ENCODE results near the gene SLC28A2.
A peak's percentile ranks its signal among the peaks of the same experiment; 100 is the strongest.
"Not testable (repeated sequence)": the region's sequence is repeated elsewhere in the genome, so short reads cannot be mapped to it uniquely, and the experiment has no call there.

SLC28A2 gene

DNA sequence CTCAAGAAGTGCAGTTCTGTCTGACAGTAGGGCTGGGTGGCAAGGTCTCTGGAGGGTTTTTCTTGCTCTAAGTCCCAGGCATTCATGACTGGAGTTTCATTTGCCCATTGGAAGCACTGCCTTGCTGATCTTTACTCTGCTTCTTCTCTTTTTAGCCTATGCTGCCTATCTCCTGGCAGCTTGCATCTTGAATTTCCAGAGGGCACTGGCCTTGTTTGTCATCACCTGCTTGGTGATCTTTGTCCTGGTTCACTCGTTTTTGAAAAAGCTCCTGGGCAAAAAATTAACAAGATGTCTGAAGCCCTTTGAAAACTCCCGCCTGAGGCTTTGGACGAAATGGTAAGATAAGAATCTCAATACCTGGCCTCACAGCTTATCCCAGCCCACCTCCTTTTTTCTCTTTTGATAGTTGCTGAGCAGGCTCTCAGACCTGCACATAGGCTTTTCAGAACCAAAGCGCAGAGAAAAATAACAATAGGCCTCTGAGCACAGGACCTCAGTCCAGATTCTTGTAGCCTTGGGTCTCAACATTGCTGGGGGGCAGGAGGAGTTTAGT is 10.9 kb downstream of the SLC28A2 start:
- no peak for DNase-seq

DNA sequence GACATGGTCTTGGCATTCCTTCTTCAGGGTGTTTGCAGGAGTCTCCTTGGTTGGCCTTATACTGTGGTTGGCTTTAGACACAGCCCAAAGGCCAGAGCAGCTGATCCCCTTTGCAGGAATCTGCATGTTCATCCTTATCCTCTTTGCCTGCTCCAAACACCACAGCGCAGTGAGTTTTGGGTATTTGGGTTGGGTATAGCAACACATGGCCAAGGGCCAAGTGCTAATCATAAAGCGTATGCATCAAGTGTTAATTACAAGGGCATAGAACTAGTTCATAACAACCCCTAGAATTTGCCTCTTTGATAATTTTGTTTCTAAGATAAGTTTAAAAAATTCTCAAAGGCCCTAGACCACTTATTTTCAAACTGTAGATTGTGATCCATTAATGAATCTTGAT is 11.8 kb downstream of the SLC28A2 start:
- DNase-seq, result no peak

DNA sequence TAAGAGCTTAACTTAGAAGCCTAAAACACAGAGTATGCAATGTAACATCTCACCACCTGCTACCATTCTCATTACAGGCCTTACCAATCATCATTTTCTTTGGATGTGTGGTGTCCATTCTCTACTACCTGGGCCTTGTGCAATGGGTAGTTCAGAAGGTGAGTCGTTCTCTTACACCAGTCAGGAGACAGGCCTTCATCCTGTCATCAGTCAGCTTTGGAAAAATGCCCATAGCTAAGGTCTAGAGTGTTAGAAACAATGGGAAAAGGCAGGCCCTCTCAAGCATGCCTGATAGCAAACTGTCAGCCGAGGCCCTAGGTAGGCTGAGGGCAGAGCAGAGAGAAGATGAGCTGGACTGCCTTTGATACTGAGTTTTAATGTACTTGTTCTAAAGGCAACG is 13.5 kb downstream of the SLC28A2 start:
- DNase-seq, result no peak

DNA sequence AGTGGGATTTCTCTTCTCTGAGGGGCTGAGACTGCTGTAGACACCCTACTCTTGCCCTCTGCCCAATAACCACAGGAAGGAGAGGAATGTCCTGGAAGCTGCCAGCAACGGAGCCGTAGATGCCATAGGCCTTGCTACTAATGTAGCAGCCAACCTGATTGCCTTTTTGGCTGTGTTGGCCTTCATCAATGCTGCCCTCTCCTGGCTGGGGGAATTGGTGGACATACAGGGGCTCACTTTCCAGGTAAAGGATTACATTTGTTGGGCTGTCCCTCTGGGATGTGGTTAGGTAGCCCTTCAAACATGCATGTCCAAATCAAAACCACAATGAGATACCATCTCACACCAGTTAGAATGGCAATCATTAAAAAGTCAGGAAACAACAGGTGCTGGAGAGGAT is 16.1 kb downstream of the SLC28A2 start:
- no peak for DNase-seq

DNA sequence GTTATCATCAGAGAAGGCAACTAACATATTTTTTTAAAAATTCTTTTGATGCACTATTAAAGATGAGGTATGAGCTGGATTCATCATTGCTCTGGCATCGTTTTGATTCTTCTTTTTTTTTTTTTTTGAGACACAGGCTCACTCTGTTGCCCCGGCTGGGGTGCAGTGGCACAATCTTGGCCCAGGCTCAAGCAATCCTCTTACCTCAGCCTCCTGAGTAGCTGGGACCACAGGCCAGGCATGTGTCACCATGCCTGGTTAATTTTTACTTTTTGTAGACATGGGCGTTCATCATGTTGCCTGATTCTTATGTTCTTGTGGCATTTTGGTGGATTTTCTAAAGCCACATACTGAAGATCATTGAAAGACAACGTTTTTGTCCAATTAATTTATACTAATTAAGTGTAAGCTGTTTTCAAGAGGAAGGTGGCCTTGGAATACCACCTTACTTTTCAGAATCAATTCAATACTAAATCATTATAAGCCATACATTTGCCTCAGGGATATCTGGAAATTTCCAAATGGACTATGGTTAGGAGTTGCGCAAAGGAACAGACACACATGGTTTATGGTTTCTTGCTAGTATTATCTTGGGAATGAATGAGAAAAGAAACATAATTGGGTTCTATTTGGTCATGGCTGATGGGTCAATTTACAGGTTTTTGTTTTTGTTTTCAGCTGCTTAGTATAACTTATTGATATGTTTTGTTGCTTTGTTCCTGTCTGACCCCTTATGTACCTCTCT is 22.8 kb downstream of the SLC28A2 start:
- DNase-seq, result no peak

DNA sequence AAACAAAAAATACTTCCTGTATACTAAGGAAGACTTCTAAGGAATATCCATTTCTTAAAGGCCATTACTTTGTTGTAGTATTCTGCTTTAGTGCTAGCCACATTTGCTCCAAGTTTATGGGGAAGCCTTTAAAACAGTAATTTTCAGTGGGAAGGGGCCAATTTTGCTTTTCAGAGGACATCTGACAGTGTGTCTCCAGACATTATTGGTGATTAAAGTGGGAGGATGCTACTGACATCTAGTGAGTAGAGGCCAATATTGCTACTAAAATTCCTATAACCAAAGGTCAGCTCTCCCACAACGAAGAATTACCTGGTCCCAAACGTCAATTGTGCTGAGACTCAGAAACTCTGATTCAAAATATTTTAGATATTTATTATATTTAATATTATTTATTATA is 24.8 kb downstream of the SLC28A2 start:
- DNase-seq, result no peak

DNA sequence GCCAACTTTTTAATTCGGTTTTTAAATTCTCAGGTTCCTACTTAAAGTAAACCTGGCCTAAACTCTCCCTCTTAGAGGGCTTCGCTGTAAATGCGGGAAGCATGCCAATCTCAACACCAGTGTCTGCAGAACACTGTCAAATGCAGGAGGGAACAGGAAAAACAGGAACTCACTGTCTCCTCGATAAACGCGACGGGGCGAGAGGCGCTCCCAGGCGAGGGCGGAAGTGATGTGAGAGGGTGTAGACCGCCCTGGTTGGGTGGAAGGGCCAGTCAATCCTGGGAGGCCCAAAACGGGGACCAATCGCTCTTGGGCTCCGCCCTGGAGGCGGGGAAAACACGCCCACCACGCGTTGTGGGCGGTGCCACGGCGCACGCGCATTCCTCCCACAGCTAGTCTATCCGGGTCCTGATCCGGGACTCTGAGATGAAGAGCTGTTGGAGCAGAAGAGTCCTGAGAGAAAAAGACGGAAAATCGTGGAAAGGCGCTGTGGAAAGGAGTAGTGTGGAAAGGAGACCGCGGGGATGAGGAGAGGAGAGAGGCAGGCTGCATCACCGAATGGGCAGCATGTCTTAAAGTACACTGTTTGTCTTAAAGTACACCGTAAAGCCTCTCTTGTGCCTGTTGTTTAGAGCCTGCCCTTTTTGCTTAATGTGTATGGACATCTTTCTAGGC is 27.1 kb downstream of the SLC28A2 start:
- DNase-seq, result peak; percentile 97

DNA sequence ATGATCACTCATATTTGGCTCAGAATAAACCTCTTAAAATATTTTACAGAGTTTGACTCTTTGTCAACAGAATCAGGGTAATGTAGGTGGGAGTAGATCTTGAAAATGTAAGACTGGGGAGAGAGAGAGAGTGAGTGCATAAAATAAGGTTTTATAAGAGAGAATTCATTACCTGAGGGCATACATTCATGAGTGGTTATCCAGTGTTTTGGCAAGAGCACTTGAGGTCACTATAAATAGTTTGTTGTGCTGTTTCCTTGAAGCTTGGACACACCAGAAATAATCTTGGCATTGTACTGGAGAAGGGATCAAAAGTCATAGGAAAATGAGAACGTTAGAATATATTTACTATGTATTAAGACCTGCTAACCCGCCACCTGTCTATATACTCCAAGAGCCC is 33.4 kb downstream of the SLC28A2 start:
- no peak for DNase-seq

DNA sequence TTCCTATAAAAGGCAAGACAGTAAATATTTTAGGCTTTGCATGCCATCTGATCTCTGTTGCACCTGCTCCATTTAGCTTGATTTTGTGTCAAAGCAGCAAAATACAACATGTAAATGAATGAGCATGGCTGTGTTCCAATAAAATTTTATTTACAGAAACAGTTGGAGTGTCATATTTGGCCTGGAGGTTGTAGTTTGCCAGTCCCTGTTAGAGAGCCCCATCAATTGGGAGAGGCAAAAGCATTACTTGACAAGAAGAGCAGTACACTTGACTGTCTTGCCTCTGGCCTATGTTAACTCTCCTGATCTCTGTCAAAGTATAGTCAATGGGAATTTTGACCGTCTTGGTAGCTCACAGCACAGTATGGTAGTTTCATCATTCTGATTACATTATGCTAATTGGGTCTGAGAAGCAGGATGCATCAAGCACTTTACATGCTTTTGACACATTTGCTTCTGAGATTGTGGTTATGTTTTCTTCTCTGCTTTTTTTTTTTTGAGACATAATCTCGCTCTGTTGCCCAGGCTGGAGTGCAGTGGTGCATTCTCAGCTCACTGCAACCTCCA is 35.4 kb downstream of the SLC28A2 start:
- DNase-seq, result no peak

DNA sequence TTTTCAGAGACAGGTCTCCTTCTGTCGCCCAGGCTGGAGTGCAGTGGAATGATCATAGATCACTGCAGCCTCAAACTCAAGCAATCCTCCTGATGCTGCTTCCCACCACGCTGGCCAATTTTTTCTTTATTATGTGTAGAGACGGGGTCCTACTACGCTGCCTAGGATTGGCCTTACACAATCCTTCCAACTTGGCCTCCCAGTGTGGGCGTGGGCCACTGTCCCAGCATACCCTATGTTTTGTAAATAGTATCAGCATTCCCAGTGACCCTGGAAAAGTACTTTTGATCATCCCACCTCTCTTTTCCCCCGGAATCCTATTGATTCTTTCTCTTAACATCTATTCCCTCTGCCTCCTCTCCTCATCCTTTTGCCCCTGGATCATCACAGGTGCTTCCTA is 36.9 kb downstream of the SLC28A2 start:
- DNase-seq, result no peak

DNA sequence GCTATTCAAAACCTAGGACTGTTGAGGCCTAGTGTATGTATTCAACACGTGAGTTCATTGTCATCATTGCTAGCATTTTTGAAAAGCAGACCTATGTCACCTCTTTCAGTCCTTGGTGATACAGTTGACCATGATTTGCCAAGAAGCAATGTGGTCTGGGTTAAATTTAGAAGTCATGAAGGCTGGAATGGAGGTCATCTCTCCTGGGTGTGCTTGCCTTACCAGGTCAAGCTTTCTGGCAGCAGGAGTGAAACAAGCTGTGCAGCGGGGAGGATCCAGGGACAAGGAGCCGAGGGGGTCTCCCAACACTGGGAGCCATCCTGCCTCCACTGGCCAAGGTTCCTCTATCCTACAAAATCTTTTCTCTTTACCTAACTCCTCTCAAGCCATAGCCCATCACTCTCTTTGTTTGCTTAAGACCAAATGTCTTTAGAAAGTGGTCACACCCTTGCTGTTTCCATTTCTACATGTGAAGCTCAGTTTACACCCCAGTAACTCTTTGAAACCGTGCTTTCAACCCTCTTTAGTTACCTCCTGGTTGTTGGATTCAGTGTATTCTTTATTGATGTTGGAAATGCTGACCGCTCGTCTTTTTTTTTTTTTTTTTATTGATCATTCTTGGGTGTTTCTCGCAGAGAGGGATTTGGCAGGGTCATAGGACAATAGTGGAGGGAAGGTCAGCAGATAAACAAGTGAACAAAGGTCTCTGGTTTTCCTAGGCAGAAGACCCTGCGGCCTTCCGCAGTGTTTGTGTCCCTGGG is 40.0 kb downstream of the SLC28A2 start:
- DNase-seq, result no peak

DNA sequence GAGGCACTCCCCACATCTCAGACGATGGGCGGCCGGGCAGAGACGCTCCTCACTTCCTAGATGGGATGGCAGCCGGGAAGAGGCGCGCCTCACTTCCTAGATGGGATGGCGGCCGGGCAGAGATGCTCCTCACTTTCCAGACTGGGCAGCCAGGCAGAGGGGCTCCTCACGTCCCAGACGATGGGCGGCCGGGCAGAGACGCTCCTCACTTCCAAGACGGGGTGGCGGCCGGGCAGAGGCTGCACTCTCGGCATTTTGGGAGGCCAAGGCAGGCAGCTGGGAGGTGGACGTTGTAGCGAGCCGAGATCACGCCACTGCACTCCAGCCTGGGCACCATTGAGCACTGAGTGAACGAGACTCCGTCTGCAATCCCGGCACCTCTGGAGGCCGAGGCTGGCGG is 41.3 kb downstream of the SLC28A2 start:
- not testable (repeated sequence) for DNase-seq

DNA sequence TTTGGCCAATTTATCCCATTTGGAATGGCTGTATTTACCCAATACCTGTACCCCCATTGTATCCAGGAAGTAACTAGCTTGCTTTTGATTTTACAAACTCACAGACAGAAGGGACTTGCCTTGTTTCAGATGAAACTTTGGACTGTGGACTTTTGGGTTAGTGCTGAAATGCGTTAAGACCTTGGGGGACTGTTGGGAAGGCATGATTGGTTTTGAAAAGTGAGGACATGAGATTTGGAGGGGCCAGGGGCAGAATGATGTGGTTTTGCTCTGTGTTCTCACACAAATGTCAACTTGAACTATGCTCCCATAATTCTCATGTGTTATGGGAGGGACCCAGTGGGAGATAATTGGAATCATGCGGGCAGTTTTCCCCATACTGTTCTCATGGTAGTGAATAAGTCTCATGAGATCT is 46.9 kb downstream of the SLC28A2 start:
- not testable (repeated sequence) for DNase-seq

DNA sequence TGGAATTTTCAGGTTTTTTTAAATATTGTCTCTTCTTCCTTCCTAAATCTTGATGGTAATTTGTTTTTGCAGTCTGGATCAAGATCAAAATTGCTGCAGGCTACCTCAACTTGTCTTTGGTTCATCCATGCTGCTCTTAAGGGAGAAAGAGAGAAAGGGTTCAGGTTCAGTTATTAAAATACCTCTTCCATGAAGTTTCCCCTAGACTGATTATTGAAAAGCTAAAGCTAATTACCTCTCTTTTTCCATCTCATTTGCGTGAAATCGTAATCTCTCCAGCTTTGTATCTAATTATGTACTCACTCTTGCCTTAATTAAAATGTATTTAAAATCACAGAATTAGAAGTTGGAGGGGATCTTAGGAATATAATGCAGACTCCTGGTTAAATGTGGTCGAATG is 52.7 kb downstream of the SLC28A2 start:
- DNase-seq, result no peak

DNA sequence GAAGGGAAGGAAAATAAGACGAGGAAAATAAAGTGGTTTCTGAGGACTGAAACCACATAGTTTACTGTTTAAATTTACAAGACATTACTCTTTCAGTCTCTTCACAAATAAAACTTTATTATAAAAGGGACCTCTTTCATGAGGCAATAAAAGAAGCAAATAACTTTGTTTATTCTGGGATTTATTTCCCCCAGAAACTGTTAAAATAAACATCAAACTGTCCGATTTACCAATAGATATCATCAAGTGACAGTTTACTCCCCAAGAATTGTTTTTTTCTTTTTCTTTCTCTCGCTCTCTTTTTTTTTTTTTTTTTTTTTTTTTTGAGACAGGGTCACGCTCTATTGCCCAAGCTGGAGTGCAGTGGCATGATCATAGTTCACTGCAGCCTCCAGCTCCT is 54.1 kb downstream of the SLC28A2 start:
- DNase-seq, result no peak

DNA sequence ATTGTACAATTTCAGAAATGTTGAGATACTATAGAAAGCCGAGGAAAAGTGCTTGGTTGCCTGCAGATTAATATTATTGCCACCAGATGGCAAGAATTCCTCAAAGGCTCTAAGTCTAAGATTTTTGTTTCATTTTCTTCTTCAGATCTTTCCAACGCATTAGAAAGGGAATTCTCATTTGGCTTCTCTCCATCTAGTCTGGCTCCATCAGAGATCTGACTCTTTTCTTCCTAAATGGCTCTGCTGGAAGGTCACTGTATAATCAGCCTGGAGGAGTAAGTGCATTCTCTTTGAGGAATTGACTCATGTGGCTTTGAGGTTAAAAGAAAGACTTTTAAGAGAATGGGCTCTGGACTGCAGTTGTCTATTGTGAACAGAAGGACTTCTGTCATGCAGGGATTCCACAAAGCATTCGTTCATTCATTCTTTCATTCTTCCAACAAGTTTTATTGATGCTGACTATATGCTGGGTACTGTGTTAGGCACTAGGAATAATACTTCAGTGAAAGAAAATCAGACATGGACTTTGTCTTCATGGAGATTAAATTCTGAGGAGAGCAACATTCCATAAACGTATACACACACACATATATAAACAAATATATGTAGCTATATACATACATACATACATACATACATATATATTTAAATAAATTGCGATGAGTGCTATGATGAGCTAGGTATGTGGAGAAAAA is 55.3 kb downstream of the SLC28A2 start:
- DNase-seq, result no peak

DNA sequence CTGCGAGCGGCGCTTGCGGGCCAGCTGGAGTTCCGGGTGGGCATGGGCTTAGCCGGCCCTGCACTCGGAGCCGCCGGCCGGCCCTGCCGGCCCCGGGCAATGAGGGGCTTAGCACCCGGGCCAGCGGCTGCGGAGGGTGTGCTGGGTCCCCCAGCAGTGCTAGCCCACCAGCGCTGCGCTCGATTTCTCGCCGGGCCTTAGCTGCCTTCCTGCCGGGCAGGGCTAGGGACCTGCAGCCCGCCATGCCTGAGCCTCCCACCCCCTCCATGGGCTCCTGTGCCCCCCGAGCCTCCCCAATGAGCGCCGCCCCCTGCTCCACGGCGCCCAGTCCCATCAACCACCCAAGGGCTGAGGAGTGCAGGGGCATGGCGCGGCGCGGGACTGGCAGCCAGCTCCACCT is 62.1 kb downstream of the SLC28A2 start:
- not testable (repeated sequence) for DNase-seq

DNA sequence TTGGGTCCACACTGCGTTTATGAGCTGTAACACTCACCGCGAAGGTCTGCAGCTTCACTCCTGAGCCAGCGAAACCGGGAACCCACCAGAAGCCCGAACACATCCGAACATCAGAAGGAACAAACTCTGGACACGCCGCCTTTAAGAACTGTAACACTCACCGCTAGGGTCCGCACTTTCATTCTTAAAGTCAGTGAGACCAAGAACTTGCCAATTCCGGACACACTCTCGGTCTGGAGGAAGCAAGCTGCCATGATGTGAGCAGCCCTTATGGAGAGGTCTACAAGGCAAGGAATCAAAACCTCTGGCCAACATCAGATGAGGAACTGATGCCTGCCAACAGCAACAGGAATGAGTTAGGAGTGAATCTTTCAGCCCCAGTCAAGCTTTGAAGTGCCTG is 62.9 kb downstream of the SLC28A2 start:
- DNase-seq, result no peak

DNA sequence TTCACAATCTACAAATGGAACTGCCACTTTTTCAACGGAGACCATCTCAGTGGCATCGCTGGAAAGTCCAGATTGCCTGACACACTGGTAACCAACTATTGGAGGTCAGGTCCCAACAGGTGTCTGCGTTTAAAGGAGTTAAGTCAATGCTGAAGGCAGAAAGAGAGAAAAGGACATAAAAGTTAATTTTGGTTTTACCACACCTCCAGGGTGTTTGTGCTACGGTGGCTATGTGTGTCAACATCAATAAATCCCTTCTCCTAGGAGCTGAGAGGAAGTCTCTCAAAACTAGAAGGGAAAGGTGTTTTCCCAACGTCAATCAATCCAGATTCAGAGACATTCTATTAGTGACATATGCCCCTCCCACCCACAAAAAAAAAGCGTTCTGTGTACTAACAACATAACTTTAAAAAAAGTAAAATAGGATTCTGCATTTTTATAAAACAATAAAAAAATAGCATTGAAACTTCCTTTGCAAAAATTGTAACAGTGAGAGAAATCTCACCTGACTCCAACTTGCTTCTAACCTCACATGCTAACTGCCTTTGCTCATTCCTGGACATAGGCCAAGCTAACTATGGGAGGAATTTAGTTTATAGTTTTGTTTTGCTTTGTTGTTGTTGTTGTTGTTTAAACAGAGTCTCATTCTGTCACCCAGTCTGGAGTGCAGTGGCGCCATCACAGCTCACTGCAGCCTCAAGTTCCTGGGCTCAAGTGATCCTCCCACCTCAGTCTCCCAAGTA is 67.6 kb downstream of the SLC28A2 start:
- no peak for DNase-seq

DNA sequence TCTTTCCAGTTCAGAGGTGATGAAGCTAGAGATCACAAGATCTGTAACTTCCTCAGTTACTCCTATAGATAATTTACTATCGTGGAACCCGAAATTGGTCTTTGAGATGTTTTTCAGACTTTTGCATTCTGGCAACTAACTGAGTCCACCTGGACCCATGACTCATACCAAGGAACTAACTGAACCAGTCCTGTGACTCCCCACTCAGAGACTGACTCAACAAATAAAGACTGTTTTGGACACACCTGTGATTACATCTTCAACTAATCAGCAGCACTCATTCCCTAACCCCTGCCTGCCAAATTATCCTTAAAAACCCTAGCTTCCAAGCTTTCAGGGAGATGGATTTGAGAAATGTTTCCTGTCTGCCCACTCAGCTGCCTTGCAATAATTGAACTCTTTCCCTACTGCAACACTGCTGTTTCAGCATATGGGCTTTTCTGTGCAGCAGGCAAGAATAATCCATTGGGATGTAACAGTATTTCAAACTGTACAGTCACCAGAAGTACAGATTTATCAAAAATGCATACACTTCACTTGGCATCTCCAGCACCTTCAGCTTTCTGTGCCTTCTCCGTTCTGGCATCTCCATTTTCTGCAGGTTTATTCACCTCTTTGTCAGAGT is 68.7 kb downstream of the SLC28A2 start:
- no peak for DNase-seq

DNA sequence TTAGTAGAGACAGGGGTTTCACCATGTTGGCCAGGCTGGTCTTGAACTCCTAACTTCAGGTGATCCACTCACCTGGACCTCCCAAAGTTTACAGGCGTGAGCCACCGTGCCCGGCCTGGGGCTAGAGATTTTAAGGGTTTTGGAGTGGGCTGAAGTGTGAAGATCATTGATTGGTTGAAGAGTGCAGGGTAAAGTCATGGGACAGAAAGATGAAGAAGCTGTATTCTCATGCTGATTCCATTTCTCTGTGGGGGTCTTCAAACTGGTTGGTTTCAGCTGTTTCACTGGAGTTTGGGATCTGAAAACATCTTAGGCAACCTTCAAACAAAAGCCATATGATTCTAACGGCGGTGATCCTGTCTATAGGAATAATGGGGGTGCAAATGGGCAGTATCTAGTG is 74.2 kb downstream of the SLC28A2 start:
- DNase-seq, result no peak

DNA sequence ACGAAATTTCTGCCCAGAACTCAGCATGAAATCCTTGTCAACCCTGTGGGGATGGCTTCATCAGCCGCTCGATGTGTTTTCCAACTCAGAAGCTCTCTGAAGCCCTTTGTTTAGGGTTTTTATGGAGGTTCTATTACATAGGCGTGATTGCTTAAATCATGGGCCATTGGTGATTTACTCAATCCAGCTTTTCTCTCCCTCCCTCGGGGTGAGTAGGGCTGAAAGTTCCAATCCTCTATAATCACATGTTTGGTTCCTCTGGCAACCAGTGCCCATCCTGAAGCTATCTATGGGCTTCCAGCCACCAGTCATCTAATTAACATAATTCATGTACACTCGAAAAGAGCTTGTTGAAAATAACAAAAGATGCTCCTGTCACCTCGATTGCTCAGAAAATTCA is 74.7 kb downstream of the SLC28A2 start:
- DNase-seq, result no peak
